Peyer's patch (tissue), 4 donors: Measurements from ENCODE around the gene COL17A1.

Experiments
- CTCF ChIP-seq, 6 experiments: fragments of 450-650 bp in 4 of 6; fragments of 200-600 bp in 2 of 6; sonication (generic) in 1 of 6; IDR thresholded peaks; one replicate each; pipeline ENCODE4 v1.5.1; 2017 to 2019; ENCODE audit warnings: antibody characterized with exemption in 6 of 6, mild to moderate bottlenecking in 3 of 6, moderate library complexity in 1 of 6
- POLR2A ChIP-seq, 2 donors: fragments of 450-650 bp; IDR thresholded peaks; one replicate each; pipeline ENCODE4 v1.5.1; 2017; ENCODE audit warnings: antibody characterized with exemption in 2 of 2, mild to moderate bottlenecking in 2 of 2, moderate library complexity in 2 of 2

- TF ChIP-seq CTCF (IDR thresholded peaks at IDR 0.05) = no peak
- TF ChIP-seq POLR2A (IDR thresholded peaks at IDR 0.05) = no peak
Observed at GRCh38 chr10:104040862-104041789, 44.6 kb downstream of the COL17A1 start.
